ENCODE results near the gene ARHGAP22.

The ARHGAP22 gene

DNA sequence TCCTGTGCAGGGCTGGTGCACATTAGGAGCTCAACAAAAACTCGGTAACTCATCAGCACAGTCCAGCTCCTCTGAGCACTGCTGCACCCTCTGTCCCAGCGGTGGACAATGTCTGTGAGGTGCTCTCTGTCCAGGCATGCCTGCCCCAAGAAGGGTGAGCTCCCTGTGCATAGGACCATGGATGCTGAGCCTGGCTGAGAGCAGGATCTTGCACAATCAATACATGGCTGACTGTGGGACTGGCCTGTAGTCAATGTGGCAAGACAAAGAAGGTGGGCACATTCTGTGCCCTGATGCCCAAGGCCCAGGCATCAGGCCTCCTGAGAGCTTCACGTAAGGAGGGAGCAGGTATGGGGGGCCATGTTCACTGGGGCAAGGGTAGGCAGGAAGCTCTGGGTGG is 17.1 kb downstream of the ARHGAP22 start:
- DNase-seq (ENCODE audit: low read depth): no peak

GRCh38 chr10:48587101-48587500 is 17.8 kb downstream of the ARHGAP22 start:
- no peak for DNase-seq (ENCODE audit: low read depth)

DNA sequence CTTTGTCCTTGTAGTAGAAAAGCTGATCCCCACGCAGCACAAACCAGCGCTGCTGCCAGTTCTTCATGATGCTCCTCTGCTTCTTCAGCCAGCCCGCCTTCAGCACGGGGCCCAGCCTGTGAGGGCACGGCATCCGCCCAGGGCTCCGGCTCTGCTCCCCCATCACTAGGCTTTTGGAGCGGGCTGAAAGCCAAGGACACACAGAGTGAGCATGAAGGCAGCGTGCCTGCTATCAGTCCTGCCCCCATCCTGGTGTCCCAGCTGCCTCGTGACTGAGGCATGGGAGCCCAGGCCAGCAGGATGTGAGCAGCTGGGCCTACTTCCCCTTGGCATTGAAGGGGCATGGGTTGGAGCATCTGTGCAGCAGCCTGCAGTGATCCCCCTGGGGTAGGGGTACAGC is 21.9 kb downstream of the ARHGAP22 start:
- DNase-seq (ENCODE audit: low read depth): no peak

- DNase-seq (ENCODE audit: low read depth): no peak
These were observed 24.6 kb downstream of the ARHGAP22 start for GRCh38 chr10:48580236-48580635.

DNA sequence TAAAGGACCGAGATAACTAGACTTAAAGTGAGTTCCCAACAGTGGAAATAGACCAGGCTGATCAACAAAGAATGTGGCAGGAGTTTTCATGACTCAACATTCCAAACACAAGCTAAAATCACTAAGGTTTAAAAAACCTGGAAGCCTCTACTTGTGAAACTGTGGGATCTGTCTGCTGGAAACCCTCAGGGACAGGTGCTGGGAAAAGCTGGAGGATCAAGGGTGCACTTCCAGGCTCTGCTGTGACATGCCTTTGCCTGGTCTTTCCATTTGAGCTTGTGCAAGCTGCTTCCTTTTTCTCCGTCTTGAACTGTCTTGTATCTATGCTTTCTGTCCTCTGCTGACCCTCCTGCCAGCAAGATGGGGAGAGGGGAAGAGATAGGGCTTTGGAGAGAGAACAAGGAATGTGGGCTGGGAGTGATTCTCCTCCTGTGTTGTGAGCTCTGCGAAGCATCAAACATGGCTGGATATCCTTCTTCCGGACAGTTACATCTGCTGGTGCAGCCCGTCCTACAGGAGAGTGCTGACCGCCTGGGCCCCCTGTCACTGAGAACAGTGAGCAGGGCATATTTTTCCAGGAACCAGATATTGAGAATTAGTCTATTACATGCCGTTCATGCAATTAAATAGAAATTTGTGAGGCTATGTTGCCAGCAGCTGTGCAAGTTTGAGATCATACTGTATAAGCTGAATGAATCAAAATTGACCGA is 25.5 kb downstream of the ARHGAP22 start:
- DNase-seq (ENCODE audit: low read depth): no peak

DNA sequence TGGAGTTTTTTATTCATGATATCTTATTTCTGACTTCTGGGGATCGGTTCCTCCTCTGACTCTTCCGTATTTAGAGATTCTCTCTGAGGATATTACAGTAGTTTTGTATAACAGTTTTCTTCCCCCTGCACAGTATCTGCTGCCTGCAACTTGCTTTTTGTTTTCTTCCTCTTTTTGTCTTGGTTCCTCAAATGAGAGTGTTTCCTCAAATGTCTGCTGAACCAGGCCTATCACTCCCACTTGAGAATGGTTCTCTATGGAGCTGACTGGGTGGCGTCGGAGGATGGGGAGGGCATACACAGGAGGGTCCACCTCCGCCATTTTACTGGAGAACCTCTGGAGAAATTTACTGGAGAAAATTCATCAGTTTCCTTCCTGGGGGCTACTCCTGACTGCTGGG is 27.7 kb downstream of the ARHGAP22 start:
- no peak for DNase-seq (ENCODE audit: low read depth)

GRCh38 chr10:48576501-48576900 is 28.4 kb downstream of the ARHGAP22 start:
- DNase-seq (ENCODE audit: low read depth): no peak

- no peak for DNase-seq (ENCODE audit: low read depth)
These were observed 29.0 kb downstream of the ARHGAP22 start for GRCh38 chr10:48575901-48576300.

- no peak for DNase-seq (ENCODE audit: low read depth)
These were observed 30.0 kb downstream of the ARHGAP22 start for GRCh38 chr10:48574817-48575380.

DNA sequence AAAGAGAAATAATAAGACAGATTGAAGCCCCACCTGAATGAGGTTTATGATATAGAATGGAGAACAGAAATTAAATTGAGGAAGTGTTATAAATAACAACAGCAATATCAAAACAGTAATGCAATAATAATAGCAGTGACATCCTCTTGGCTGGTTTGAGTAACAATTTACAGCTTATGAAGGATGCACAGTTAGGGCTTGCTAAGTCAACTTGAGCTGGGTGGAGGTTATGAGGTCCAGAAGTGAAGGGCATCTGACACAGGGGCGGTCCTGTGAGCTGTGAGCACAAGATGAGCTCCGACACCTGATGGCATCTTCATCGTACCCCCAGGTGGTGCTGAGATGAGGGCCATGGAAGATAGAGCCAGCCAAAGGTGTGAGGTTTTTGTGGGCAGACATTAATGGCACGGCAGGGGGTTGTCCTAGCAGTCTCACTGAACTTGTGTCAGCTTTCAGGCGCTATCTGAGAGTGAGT is 30.5 kb downstream of the ARHGAP22 start:
- DNase-seq (ENCODE audit: low read depth): no peak

DNA sequence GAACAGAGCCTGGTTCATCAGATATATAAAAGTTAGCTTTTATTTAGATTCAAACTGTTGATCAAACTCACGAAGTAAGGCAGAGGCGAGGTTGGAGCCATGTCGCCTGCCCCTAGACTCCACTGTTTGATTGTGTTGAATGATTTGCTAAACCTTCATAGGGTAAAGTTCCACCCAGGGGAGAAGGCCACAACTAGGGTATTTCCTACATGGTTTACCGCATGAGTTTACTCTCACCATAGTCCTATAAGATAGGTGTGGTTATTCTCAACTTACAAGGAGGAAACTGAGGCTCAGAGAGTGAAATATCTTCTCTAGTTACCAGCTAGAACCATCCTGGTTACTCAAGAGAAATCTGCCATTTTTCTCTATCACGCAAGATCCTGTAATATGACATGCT is 31.8 kb downstream of the ARHGAP22 start:
- no peak for DNase-seq (ENCODE audit: low read depth)

DNA sequence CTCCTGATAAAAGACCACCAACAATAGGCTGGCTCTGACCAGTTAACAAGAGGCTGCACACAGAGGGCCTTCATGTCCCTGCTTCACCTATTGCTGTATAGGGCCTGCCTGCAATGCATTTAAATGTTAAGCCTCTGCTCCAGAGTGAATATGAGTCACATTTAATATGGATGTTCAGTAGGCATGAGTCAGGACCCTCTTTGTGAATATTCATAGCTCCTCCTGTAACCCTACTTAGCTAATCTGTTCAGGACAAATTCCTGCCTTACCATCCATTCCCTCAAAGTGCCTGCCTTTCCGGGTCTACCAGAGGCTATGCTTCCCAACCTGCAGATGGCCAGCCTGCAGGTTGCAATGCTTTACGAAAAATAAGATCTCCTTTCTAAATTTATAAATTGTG is 32.5 kb downstream of the ARHGAP22 start:
- no peak for DNase-seq (ENCODE audit: low read depth)

GRCh38 chr10:48568546-48568945 is 36.3 kb downstream of the ARHGAP22 start:
- DNase-seq (ENCODE audit: low read depth): no peak

DNA sequence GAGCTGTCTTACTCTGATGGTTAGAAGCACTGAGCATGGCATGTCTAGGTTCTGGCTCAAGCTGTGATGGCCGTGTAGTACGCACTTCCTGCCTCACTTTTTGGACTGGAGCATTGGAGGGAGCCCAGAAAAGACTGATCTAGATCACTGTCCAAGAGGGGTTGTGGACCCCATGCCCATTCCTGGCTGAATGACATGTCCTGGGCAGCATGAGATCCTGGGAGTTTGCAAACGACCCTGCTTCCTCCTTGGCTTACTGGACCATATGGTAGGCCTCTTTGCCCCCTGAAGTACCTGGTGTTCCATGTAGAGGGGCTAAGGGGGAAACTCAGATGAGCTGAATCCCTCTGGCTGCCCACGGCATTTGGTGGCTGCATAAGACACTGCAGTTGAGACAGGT is 36.7 kb downstream of the ARHGAP22 start:
- DNase-seq (ENCODE audit: low read depth): no peak

DNA sequence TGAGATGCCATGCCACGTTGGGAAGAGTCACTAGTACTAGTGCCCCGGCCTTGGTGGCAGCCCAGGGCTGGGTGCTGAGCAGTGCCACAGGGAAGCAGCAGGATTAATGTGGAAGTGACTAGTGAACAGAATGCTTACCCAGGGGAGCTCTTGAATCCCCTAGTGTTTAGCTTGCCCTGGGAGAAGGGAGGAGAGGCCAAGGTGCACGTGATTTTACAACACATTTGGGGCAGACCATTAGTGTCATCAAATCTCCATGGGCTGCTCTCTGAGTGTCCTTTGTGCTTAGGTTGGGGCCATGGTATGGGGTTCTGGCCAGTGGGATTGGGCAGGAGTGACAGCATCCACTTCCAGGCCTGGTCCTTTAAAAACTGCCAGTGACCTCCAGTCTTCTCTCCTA is 37.5 kb downstream of the ARHGAP22 start:
- no peak for DNase-seq (ENCODE audit: low read depth)

DNA sequence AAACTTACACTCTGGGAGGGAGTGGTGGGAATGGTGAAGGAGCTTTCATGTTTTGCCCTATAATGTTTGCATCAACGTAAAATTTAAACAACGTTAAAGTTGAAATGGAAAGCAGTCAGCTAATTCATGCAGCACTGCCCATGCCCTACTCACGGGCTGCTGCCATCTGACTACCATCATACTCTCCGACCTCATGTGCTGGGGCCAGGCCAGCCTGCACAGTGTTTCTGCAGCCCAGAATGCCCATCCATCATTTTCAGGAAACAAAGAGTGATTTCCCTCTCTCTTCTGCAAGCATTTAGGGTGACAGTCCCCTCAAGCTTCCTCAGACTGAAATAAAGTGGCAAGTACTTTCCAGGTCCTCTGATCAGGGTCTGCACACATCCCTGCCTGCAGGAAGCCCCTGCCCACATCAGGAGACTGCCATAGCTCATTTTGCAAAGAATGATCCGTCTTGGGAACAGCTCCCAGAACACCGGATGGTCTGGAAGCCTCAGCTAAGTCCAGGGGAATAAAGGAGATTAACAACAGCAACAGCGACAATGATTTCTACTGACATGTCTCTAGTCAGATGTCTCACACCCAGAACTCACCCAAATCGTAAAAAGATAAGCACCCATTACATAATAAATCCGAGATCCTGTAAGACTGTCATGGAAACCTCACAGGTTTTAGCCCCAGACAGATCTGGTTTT is 40.3 kb downstream of the ARHGAP22 start:
- DNase-seq (ENCODE audit: low read depth): no peak

- no peak for DNase-seq (ENCODE audit: low read depth)
These were observed 47.3 kb downstream of the ARHGAP22 start for GRCh38 chr10:48557511-48558123.

DNA sequence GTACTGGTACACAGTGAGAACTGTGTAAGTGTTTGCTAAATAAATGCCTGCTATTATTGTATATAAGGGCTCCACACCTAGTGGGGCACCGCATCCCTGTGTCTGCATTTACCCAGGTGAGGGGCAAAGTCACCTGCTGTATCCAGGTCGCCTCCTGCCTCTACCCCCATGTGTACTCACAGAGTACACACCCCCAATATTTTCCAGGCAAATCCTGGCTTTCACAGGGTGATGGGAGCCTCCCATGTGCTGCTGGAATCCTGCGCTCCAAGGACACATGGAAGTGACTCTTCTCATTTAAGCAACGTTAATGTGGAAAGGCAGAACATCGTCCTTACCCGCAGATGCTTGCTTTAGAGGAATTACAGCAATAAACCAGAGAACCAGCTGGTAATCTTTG is 48.2 kb downstream of the ARHGAP22 start:
- no peak for DNase-seq (ENCODE audit: low read depth)

DNA sequence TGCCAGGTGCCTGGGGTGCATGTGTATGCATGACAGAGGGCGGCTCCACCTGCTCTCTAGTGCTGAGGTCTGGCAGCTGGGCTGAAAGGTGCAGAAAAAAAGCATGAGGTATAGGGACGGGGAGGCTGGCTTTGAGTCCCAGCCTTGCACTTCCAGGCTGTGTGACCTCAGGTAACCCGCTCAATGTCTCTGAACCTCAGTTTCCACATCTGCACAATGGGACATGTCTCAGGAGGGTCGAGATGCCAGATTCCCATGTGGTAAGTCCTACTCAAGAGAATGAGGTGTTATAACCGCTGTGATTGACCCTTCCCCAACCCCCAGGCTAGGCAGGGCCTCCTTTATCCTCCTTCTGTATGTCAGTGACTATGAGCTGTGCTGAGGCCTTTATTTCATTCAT is 48.8 kb downstream of the ARHGAP22 start:
- DNase-seq (ENCODE audit: low read depth): no peak

DNA sequence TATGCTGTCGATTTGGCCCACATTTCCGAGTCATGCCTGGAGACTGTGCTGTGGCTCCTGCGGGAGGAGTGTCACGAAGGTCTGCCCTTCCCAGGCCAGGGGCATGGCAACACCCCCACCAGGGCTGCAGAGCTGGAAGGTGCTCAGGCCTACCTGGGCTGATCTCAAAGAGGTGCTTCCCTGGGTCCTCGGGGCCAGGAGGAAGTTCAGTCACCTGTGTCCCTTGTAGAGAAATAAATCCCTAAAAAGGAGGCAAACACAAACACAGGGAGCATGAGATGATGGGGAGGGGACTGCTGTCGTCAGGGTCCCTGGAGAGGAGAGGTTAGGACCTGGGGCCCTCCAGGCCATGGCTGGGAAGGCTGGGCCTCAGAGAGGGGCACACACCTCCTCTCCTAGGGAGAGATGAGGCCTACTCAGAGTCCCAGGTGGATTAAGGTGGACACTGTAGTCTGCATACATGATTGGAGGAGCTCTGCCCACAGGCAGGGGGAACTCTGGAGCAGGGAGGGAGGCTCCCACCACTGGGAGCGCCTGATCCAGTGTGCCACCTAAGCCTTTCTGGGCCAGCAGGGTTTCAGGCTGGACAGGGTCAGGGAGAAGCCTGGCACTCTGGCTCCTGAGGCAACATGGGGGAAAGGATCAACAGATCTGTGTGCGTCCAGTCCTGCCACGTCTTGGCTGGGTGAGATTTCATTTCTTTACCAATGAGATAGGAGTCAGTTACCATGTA is 49.4 kb downstream of the ARHGAP22 start:
- no peak for DNase-seq (ENCODE audit: low read depth)

GRCh38 chr10:48554656-48555055 is 50.2 kb downstream of the ARHGAP22 start:
- DNase-seq (ENCODE audit: low read depth): no peak

DNA sequence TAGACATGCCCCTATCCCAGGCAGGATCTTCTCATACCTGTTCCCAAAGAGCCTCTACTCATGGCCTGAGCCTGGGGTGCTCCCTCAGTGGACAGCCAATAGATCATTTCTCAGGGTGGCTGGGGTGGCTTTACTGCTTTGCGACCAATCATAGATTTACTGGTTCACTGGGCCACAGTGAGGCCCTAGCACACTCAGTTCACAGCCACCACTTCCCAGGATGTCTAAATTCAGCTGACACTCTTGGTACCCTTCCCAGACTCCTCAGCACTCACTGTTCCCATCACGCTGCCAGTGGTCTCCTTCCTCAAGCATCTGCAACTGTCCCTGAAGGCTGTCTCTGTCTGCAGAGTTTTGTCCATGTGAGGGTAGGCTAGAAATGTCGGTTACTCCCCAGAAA is 50.6 kb downstream of the ARHGAP22 start:
- DNase-seq (ENCODE audit: low read depth): no peak
